ENCODE measurements around the gene ITGA1.
"Not testable (repeated sequence)": the region's sequence is repeated elsewhere in the genome, so short reads cannot be mapped to it uniquely, and the experiment has no call there.

The ITGA1 gene

DNA sequence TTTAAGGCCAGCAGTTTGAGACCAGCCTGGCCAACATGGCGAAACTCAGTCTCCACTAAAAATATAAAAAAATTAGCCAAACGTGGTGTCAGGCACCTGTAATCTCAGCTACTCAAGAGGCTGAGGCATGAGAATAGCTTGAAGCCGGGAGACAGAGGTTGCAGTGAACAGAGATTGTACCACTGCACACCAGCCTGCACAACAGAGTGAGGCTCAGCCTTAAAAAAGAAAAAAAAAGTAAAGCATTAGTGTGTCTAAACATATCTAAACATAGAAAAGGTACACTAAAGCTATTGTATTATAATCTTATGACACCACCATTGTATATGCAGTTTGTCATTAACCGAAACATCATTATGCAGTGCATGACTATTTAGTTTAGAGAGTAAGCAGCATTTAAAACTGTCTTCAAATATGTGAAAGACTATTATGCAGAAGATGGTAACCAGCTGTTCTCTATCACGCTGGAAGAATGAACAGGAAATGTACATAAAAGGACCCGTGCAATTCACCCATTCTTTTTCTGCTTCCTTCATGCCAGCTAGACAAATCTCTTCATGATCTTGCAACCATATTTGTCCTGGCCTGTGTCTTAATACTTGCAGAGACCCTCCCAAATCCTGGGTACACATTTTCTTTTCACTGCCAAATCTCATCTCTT, 58.6 kb downstream of the ITGA1 start:
- Mint-ChIP-seq H3K27me3 (no peaks in the 10 kb centered on the region), H3K4me1 (no peaks in the 10 kb centered on the region), H3K36me3 (ENCODE audit: insufficient read depth) (no peaks in the 10 kb centered on the region), H3K4me3 (no peak overlapping the region), H3K9me3 (no peaks in the 10 kb centered on the region), H3K27ac (ENCODE audit: low read depth) (no peak overlapping the region)
- ATAC-seq (replicated peaks; ENCODE audit: extremely low read depth, poor library complexity, severe bottlenecking) (no peak), DNase-seq (ENCODE audit: low spot score in 2 of 2) (no peak)

DNA sequence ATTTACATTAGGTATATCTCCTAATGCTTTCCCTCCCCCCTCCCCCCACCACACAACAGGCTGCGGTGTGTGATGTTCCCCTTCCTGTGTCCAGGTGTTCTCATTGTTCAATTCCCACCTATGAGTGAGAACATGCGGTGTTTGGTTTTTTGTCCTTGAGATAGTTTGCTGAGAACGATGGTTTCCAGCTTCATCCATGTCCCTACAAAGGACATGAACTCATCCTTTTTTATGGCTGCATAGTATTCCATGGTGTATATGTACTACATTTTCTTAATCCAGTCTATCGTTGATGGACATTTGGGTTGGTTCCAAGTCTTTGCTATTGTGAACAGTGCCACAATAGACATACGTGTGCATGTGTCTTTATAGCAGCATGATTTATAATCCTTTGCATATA, 61.0 kb downstream of the ITGA1 start:
- H3K9me3 Mint-ChIP-seq; H3K27me3 Mint-ChIP-seq; DNase-seq (ENCODE audit: low spot score in 2 of 2); H3K27ac Mint-ChIP-seq (ENCODE audit: low read depth); H3K4me1 Mint-ChIP-seq; H3K36me3 Mint-ChIP-seq (ENCODE audit: insufficient read depth); H3K4me3 Mint-ChIP-seq; ATAC-seq (replicated peaks; ENCODE audit: extremely low read depth, poor library complexity, severe bottlenecking): not testable (repeated sequence)

DNA sequence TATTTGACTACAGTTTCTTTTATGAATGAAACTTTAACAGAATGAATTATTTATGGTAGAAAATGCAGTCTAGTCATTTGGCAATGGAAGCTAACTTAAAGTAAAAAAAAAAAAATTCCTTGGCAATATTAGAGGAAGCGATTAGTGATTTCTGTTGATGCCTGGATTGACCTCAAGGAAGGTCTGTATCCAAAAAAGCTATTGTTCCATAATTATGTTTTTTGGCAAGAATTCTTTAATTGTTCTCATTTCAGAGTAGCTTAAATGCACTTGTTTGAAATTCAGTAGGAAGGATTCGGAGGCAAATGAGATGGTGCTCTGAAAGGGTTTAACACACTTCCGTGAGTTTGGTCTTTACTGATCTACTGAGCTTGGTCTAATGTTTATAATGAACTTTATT, 61.8 kb downstream of the ITGA1 start:
- Mint-ChIP-seq H3K27me3 (no peaks in the 10 kb centered on the region), H3K27ac (ENCODE audit: low read depth) (no peak overlapping the region), H3K9me3 (no peaks in the 10 kb centered on the region), H3K4me1 (no peaks in the 10 kb centered on the region), H3K36me3 (ENCODE audit: insufficient read depth) (no peaks in the 10 kb centered on the region), H3K4me3 (no peak overlapping the region)
- ATAC-seq (replicated peaks; ENCODE audit: extremely low read depth, poor library complexity, severe bottlenecking) (no peak), DNase-seq (ENCODE audit: low spot score in 2 of 2) (no peak)

DNA sequence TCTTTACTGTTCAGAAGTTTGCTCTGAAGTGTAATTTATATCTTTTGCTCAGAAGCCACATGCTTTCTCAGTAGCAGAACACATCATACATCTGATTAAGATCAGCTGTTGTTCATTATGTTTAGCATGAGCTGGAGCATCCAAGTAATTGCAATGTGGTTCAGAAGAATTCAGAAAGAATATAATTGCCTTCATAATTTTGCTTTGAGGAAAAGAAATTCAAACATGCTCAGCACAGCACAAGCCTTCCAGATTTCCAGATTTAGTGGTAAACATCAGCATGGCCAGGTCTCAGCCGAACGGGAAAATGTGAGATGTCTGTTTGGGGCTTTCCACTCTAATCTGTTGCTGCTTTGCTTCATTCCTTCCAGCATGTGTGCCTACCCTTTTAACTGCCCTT, 65.9 kb downstream of the ITGA1 start:
- H3K4me3 Mint-ChIP-seq, result no peak overlapping the region
- ATAC-seq (replicated peaks; ENCODE audit: extremely low read depth, poor library complexity, severe bottlenecking) (no peak), DNase-seq (ENCODE audit: low spot score in 2 of 2) (no peak)
- H3K9me3 Mint-ChIP-seq, result no peaks in the 10 kb centered on the region
- H3K4me1 Mint-ChIP-seq, result no peaks in the 10 kb centered on the region
- H3K27ac Mint-ChIP-seq (ENCODE audit: low read depth), result no peak overlapping the region
- H3K27me3 Mint-ChIP-seq, result no peaks in the 10 kb centered on the region
- H3K36me3 Mint-ChIP-seq (ENCODE audit: insufficient read depth), result no peaks in the 10 kb centered on the region

DNA sequence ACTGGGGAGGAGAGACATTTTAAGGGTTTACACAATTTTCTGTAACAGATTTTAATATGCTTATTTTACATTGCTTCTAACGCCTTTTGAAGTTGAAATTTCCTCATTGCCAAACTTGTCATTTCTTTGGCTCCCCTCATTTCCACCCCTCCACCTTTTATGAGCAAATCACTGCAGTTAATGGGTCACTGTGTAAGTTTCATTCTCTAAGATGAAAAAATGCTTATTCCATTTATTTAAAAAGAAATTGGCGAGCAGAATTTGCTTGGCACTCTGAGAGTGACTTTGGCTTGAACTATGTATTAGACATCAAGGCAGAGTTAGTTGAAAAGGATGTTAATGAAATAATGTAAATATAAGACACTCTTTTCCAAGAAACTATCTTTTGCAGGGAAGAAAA, 66.6 kb downstream of the ITGA1 start:
- Mint-ChIP-seq H3K4me3 (no peak overlapping the region), H3K4me1 (no peaks in the 10 kb centered on the region), H3K27me3 (no peaks in the 10 kb centered on the region), H3K27ac (ENCODE audit: low read depth) (no peak overlapping the region), H3K9me3 (no peaks in the 10 kb centered on the region), H3K36me3 (ENCODE audit: insufficient read depth) (no peaks in the 10 kb centered on the region)
- ATAC-seq (replicated peaks; ENCODE audit: extremely low read depth, poor library complexity, severe bottlenecking) (no peak), DNase-seq (ENCODE audit: low spot score in 2 of 2) (no peak)

DNA sequence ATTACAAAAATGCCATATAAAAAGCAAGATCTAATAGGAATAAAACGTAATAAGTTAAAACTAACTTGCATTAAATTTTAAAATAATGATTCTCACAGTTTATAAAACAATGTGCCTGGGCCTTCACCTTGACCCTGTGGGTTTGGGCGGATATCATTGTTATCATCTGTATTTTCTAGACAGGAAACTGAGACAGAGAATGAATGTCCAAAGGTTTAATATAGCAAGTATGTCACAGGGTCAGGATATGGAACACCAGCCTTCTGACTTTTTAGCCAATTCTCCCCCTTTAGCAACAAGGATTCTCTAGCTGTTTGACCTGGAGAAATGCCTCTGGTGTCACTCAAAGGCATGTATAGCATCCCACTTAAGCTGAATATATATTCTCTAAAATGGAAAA, 67.2 kb downstream of the ITGA1 start:
- Mint-ChIP-seq H3K27ac (ENCODE audit: low read depth) (no peak overlapping the region), H3K9me3 (no peaks in the 10 kb centered on the region), H3K4me1 (no peaks in the 10 kb centered on the region), H3K4me3 (no peak overlapping the region), H3K36me3 (ENCODE audit: insufficient read depth) (no peaks in the 10 kb centered on the region), H3K27me3 (no peaks in the 10 kb centered on the region)
- DNase-seq (ENCODE audit: low spot score in 2 of 2) (no peak), ATAC-seq (replicated peaks; ENCODE audit: extremely low read depth, poor library complexity, severe bottlenecking) (no peak)

DNA sequence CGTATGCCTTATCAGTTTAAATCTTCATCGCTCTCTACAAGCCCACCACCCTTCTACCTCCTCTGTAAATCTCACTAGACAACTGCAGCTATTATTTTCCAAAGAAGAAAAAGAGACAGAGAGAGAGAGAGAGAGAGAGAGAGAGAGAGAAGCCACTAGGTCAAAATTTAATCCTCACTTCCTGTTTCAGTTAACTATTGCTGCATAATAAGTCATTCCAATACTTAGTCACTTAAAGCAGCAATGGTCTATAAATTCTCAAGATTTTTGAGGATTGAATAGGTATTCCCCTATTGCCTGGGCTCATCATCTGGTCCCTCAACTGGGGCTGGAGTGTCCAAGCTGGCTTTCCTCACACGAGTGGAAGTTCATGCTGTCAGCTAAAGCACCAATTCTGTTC, 68.8 kb downstream of the ITGA1 start:
- Mint-ChIP-seq H3K4me3 (no peak overlapping the region), H3K36me3 (ENCODE audit: insufficient read depth) (no peaks in the 10 kb centered on the region), H3K27me3 (no peaks in the 10 kb centered on the region), H3K27ac (ENCODE audit: low read depth) (no peak overlapping the region), H3K9me3 (no peaks in the 10 kb centered on the region), H3K4me1 (no peaks in the 10 kb centered on the region)
- ATAC-seq (replicated peaks; ENCODE audit: extremely low read depth, poor library complexity, severe bottlenecking) (no peak), DNase-seq (ENCODE audit: low spot score in 2 of 2) (no peak)

DNA sequence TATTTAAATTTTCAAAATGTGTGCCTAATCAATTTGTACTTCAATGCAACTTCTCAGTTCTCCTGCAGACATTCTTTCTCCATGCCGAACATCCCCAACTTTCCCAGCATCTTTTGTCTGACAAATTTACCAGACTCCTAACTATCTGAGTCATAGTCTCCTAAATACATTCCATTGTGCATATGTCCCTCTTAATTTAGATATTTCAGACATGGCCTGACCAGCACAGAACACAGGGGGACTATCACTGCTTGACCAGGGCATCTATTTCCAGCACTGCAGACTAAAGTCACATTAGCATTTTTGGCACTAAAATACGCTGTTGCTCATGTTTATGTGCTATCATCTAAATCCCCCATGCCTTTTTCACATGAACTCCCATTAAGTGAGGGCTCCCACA, 71.9 kb downstream of the ITGA1 start:
- Mint-ChIP-seq H3K27me3 (no peaks in the 10 kb centered on the region), H3K4me3 (no peak overlapping the region), H3K9me3 (no peaks in the 10 kb centered on the region), H3K4me1 (no peaks in the 10 kb centered on the region), H3K36me3 (ENCODE audit: insufficient read depth) (no peaks in the 10 kb centered on the region), H3K27ac (ENCODE audit: low read depth) (no peak overlapping the region)
- ATAC-seq (replicated peaks; ENCODE audit: extremely low read depth, poor library complexity, severe bottlenecking), result no peak
- no peak for DNase-seq (ENCODE audit: low spot score in 2 of 2)

DNA sequence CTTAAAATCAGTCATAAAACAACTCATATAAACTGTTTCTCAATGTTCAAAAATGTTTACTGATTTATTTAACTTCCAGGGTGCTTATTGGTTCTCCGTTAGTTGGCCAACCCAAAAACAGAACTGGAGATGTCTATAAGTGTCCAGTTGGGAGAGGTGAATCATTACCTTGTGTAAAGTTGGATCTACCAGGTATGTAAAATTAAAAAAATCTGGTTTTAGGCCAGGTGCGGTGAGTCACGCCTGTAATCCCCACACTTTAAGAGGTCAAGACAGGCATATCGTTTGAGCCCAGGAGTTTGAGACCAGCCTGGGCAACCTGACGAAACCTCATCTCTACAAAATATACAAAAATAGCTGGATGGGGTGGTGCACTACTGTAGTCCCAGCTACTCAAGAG, 73.7 kb downstream of the ITGA1 start:
- ATAC-seq (replicated peaks; ENCODE audit: extremely low read depth, poor library complexity, severe bottlenecking) (no peak), DNase-seq (ENCODE audit: low spot score in 2 of 2) (no peak)
- H3K27ac Mint-ChIP-seq (ENCODE audit: low read depth), result no peak overlapping the region
- H3K4me1 Mint-ChIP-seq, result no peaks in the 10 kb centered on the region
- H3K36me3 Mint-ChIP-seq (ENCODE audit: insufficient read depth), result no peaks in the 10 kb centered on the region
- H3K9me3 Mint-ChIP-seq, result no peaks in the 10 kb centered on the region
- no peaks in the 10 kb centered on the region for H3K27me3 Mint-ChIP-seq
- H3K4me3 Mint-ChIP-seq, result no peak overlapping the region

DNA sequence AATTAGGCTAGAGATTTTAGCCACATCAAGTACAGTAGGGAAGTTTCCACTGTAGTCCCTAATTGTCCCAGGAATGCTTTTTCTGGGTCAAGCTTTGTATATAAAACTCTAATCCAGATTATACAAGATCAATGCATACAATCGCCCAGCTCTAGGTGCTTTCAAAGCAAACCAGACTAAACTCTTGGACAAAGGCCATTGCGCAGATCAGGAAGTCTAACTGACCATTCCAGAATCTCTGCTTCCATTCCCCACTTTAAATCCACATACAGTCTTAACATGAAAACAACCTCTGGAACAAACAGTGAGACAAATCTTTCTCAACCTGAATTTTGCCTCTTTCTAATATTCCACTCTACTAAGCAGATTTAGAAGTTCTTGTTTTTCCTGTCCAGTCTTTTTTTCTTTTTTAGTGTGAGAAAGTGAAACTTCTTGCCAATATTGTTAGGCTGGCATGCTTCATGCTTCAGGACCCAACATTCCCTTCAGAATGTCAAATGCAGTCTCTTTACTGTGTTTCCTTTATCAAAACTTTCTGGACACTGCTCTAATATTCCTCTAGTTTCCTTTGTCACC, 76.1 kb downstream of the ITGA1 start:
- DNase-seq (ENCODE audit: low spot score in 2 of 2) (no peak), ATAC-seq (replicated peaks; ENCODE audit: extremely low read depth, poor library complexity, severe bottlenecking) (no peak)
- H3K4me3 Mint-ChIP-seq, result no peak overlapping the region
- no peak overlapping the region for H3K27ac Mint-ChIP-seq (ENCODE audit: low read depth)
- H3K27me3 Mint-ChIP-seq, result no peaks in the 10 kb centered on the region
- H3K9me3 Mint-ChIP-seq, result no peaks in the 10 kb centered on the region
- H3K4me1 Mint-ChIP-seq, result no peaks in the 10 kb centered on the region
- peaks cover 1% of the 10 kb centered on the region for H3K36me3 Mint-ChIP-seq (ENCODE audit: insufficient read depth)

DNA sequence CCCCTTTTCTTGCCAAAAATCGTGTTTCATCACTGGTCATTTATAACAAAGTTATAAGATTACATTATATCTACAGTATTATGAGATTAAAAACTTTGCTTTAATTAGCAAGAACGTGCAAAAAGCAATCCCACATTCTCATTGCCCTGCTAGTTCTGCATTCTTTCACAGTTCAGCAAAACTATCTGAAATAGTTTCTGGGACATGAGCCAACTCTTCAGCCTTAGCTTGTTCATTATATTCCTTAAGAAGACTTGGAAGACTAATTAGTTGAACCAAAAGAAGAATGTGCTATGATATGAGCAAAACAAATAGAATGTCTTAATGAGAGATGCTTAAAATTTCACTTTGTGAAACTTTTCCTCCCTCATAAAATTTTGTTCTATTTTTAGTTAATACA, 76.7 kb downstream of the ITGA1 start:
- Mint-ChIP-seq H3K27ac (ENCODE audit: low read depth) (no peak overlapping the region), H3K4me3 (no peak overlapping the region), H3K4me1 (no peaks in the 10 kb centered on the region), H3K27me3 (no peaks in the 10 kb centered on the region), H3K9me3 (no peaks in the 10 kb centered on the region), H3K36me3 (ENCODE audit: insufficient read depth) (peaks cover 1% of the 10 kb centered on the region)
- DNase-seq (ENCODE audit: low spot score in 2 of 2) (no peak), ATAC-seq (replicated peaks; ENCODE audit: extremely low read depth, poor library complexity, severe bottlenecking) (no peak)

DNA sequence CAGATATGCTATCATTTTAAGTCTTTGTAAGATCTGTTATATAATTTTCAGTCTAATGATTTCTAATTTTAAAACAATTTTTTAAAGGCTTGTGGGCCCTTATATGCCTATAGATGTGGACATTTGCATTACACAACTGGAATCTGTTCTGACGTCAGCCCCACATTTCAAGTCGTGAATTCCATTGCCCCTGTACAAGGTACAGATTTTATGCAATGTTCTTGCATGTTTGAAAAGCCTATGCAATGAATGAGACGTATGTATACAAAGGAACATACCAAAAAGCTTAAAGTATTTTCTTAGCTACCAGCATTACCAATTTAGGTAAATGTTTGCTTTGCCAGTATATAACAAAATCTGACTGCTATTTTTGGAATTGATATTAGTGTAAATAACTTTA, 77.2 kb downstream of the ITGA1 start:
- Mint-ChIP-seq H3K27me3 (no peaks in the 10 kb centered on the region), H3K4me3 (no peak overlapping the region), H3K36me3 (ENCODE audit: insufficient read depth) (peaks cover 1% of the 10 kb centered on the region), H3K4me1 (no peaks in the 10 kb centered on the region), H3K27ac (ENCODE audit: low read depth) (no peak overlapping the region), H3K9me3 (no peaks in the 10 kb centered on the region)
- ATAC-seq (replicated peaks; ENCODE audit: extremely low read depth, poor library complexity, severe bottlenecking) (no peak), DNase-seq (ENCODE audit: low spot score in 2 of 2) (no peak)

DNA sequence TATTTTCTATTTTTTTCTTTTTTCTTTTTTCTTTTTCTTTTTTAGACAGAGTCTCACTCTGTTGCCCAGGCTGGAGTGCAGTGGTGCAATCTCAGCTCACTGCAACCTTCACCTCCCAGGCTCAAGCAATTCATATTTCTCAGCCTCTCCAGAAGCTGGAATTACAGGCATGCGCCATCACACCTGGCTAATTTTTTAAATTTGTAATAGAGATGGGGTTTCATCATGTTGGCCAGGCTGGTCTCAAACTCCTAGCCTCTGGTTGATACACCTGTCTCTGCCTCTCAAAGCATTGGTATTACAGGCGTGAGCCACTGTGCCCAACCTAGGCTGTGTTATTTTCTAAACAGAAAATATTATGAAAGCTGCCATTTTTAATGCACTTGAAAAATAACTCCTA, 78.3 kb downstream of the ITGA1 start:
- not testable (repeated sequence) for H3K36me3 Mint-ChIP-seq (ENCODE audit: insufficient read depth); H3K27me3 Mint-ChIP-seq; H3K4me3 Mint-ChIP-seq

More for the DNA sequence above, 78.3 kb downstream of the ITGA1 start:
- ATAC-seq (replicated peaks; ENCODE audit: extremely low read depth, poor library complexity, severe bottlenecking); H3K4me1 Mint-ChIP-seq; H3K27ac Mint-ChIP-seq (ENCODE audit: low read depth); DNase-seq (ENCODE audit: low spot score in 2 of 2); H3K9me3 Mint-ChIP-seq: not testable (repeated sequence)
